Measurements from ENCODE around the gene C2orf76. TPM values are rescaled to one million over a fixed set of nuclear protein-coding genes. Genes with fewer than 3 reads are reported as not detected.

The C2orf76 gene
- total and polyA plus RNA-seq, 2 donors (not counting 1 experiment from before 2014, with no cell fraction given), result 6.9 to 13.6 TPM

DNA sequence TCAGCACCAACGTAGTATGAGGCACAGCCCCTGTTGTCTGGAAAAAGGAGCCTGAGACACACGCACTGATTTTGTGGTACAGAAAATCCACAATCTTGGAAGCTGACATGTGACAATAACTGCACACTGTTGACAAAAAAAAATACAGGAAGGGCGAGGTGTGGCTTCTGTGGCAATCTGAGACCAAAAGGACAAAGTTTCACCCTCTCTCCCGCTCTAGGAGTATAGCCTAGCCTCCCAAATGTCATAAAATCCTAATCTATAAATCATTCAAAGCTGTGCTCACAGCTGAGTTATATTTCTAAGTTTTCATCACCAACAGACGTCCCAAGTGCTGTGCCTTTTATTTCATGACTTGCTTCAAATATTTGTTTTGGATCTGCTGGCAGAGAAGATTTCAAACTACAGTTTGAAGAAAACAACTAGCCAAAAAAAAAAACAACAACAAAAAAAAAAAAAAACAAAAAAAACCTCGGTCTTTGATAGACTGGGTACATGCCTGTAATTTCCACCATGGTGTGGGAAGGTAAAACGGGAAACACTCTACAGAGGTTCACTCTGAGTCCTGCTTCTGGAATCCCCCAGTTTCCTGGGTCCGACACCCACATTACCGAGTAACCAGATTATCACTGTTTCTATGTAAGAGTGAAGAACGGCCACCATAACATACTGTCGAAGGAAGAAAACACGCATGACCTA, 61.0 kb downstream of the C2orf76 start:
- H3K9me3 ChIP-seq (ENCODE audit: control extremely low read depth in 1 of 3, control insufficient read depth in 2 of 3, insufficient read depth in 1 of 3, low read length in 2 of 3), result no peaks in the 10 kb centered on the region
- H3K79me2 ChIP-seq (ENCODE audit: control insufficient read depth, insufficient read depth, low read length), result no peaks in the 10 kb centered on the region
- no peak for TF ChIP-seq EZH2 (IDR thresholded peaks at IDR 0.05; ENCODE audit: borderline replicate concordance, insufficient read depth, low read depth, low read length, poor library complexity, severe bottlenecking)
- TF ChIP-seq, protein P1, sequence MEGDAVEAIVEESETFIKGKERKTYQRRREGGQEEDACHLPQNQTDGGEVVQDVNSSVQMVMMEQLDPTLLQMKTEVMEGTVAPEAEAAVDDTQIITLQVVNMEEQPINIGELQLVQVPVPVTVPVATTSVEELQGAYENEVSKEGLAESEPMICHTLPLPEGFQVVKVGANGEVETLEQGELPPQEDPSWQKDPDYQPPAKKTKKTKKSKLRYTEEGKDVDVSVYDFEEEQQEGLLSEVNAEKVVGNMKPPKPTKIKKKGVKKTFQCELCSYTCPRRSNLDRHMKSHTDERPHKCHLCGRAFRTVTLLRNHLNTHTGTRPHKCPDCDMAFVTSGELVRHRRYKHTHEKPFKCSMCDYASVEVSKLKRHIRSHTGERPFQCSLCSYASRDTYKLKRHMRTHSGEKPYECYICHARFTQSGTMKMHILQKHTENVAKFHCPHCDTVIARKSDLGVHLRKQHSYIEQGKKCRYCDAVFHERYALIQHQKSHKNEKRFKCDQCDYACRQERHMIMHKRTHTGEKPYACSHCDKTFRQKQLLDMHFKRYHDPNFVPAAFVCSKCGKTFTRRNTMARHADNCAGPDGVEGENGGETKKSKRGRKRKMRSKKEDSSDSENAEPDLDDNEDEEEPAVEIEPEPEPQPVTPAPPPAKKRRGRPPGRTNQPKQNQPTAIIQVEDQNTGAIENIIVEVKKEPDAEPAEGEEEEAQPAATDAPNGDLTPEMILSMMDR (IDR thresholded peaks at IDR 0.05), result no peak
- Mint-ChIP-seq H3K4me3 (no peak overlapping the region), H3K9me3 (ENCODE audit: insufficient read depth) (no peaks in the 10 kb centered on the region), H3K4me1 (no peaks in the 10 kb centered on the region), H3K27me3 (no peaks in the 10 kb centered on the region), H3K27ac (no peak overlapping the region)
- H3K27me3 ChIP-seq (replicated peaks in 1 of 4; ENCODE audit: control extremely low read depth in 1 of 4, control insufficient read depth in 3 of 4, insufficient read depth in 4 of 4, low read length in 3 of 4), result no peaks in the 10 kb centered on the region
- peaks cover 0 to 2% of the 10 kb centered on the region in 2 experiments for H3K36me3 ChIP-seq (replicated peaks in 1 of 2; ENCODE audit: control extremely low read depth in 1 of 2, control insufficient read depth in 1 of 2, extremely low read depth in 1 of 2, insufficient read depth in 2 of 2, low read length in 1 of 2)
- H3K4me2 ChIP-seq (replicated peaks; ENCODE audit: low read depth, low read length, poor library complexity, severe bottlenecking), result no peak overlapping the region
- intact Hi-C loops (cut with micrococcal nuclease), result no loop called here
- ATAC-seq (ENCODE audit: low read depth) (no peak), DNase-seq (no peak)
- no peak overlapping the region for H3K4me3 ChIP-seq (ENCODE audit: control extremely low read depth in 1 of 5, extremely low read depth in 1 of 5, insufficient read depth in 1 of 5, low read depth in 2 of 5, low read length in 4 of 5)
- H3K27ac ChIP-seq (ENCODE audit: low read length in 2 of 2), result no peak overlapping the region
- H3K9ac ChIP-seq (ENCODE audit: low read length), result no peak overlapping the region
- H3K4me1 ChIP-seq (ENCODE audit: control insufficient read depth in 2 of 2, insufficient read depth in 2 of 2, low read length in 2 of 2), result no peaks in the 10 kb centered on the region
- ChIA-PET POLR2A (no interaction called here), CTCF (no interaction called here)
- H4K20me1 ChIP-seq (ENCODE audit: control insufficient read depth, insufficient read depth, low read length, poor library complexity, severe bottlenecking), result no peaks in the 10 kb centered on the region
- H2AFZ ChIP-seq (ENCODE audit: insufficient read depth, low read depth, low read length, poor library complexity, severe bottlenecking), result no peak overlapping the region
- WGBS (ENCODE audit: insufficient coverage), result 92% methylated on average over 7 of the region's 12 CpGs

DNA sequence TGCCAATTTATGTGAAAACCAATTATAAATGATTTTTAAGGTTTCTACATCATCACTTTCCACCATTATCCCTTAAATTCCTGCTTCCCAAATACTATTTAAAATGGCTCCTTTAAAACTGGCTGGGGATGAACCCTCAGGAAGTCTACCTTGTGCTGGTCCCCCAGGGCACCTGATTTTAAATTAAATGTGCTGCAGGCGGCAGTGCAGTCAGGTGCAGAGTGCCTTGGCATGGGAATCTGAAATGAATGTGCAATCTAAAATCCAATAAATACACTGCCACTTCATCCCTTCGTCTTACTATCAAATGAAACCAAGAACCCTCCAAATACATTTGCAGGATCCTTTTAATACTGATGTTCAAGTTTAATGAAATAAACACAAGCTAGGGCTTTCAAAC, 61.8 kb downstream of the C2orf76 start:
- CTCF ChIA-PET, result no interaction called here
- intact Hi-C loops (cut with micrococcal nuclease), result no loop called here
- ATAC-seq (ENCODE audit: low read depth) (no peak), DNase-seq (no peak)
- WGBS (ENCODE audit: insufficient coverage), result no CpG with 5 or more reads among the region's 2 CpGs
- H3K4me1 Mint-ChIP-seq, result no peaks in the 10 kb centered on the region
- no peak for TF ChIP-seq EZH2 (IDR thresholded peaks at IDR 0.05; ENCODE audit: borderline replicate concordance, insufficient read depth, low read depth, low read length, poor library complexity, severe bottlenecking)
- TF ChIP-seq, protein P1 (IDR thresholded peaks at IDR 0.05), result no peak
- no peaks in the 10 kb centered on the region for H3K9me3 ChIP-seq (ENCODE audit: control extremely low read depth in 1 of 3, control insufficient read depth in 2 of 3, insufficient read depth in 1 of 3, low read length in 2 of 3)
- H3K9me3 Mint-ChIP-seq (ENCODE audit: insufficient read depth), result no peaks in the 10 kb centered on the region
- H3K4me2 ChIP-seq (replicated peaks; ENCODE audit: low read depth, low read length, poor library complexity, severe bottlenecking), result no peak overlapping the region
- H3K4me3 Mint-ChIP-seq, result no peak overlapping the region
- no peaks in the 10 kb centered on the region for H3K4me1 ChIP-seq (ENCODE audit: control insufficient read depth in 2 of 2, insufficient read depth in 2 of 2, low read length in 2 of 2)
- no peaks in the 10 kb centered on the region for H3K27me3 ChIP-seq (replicated peaks in 1 of 4; ENCODE audit: control extremely low read depth in 1 of 4, control insufficient read depth in 3 of 4, insufficient read depth in 4 of 4, low read length in 3 of 4)
- H3K36me3 ChIP-seq (replicated peaks in 1 of 2; ENCODE audit: control extremely low read depth in 1 of 2, control insufficient read depth in 1 of 2, extremely low read depth in 1 of 2, insufficient read depth in 2 of 2, low read length in 1 of 2), result peaks cover 0 to 2% of the 10 kb centered on the region in 2 experiments
- no peak overlapping the region for H3K4me3 ChIP-seq (ENCODE audit: control extremely low read depth in 1 of 5, extremely low read depth in 1 of 5, insufficient read depth in 1 of 5, low read depth in 2 of 5, low read length in 4 of 5)
- no peaks in the 10 kb centered on the region for H3K27me3 Mint-ChIP-seq
- no peak overlapping the region for H3K27ac Mint-ChIP-seq
- H4K20me1 ChIP-seq (ENCODE audit: control insufficient read depth, insufficient read depth, low read length, poor library complexity, severe bottlenecking), result no peaks in the 10 kb centered on the region
- no peaks in the 10 kb centered on the region for H3K79me2 ChIP-seq (ENCODE audit: control insufficient read depth, insufficient read depth, low read length)
- H2AFZ ChIP-seq (ENCODE audit: insufficient read depth, low read depth, low read length, poor library complexity, severe bottlenecking), result no peak overlapping the region
- POLR2A ChIA-PET, result no interaction called here
- H3K9ac ChIP-seq (ENCODE audit: low read length), result no peak overlapping the region
- no peak overlapping the region for H3K27ac ChIP-seq (ENCODE audit: low read length in 2 of 2)
